ENCODE measurements around the gene GOPC.

GOPC gene

DNA sequence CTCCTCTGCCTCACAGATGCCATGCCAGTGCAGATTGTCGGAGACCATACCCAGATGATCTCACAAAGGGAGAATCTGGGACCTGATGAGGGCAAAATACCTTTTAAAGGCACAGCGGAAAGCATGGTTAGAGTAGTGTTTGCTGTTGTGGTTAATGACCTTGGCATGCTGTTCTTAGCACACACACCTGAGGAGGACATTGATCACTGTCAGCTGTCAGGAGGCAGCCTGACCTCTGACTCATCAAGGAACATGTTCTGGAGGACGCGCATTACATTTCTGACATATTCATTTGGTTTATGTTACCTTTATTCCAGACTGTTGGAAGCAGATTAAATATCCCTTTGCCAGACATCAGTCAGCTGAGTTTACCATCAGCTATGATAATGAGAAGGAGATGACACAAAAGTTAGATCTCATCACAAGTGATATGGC lies 57.1 kb downstream of the GOPC start:
- no peak for DNase-seq (ENCODE audit: low read depth)
- TF ChIP-seq, protein P1, sequence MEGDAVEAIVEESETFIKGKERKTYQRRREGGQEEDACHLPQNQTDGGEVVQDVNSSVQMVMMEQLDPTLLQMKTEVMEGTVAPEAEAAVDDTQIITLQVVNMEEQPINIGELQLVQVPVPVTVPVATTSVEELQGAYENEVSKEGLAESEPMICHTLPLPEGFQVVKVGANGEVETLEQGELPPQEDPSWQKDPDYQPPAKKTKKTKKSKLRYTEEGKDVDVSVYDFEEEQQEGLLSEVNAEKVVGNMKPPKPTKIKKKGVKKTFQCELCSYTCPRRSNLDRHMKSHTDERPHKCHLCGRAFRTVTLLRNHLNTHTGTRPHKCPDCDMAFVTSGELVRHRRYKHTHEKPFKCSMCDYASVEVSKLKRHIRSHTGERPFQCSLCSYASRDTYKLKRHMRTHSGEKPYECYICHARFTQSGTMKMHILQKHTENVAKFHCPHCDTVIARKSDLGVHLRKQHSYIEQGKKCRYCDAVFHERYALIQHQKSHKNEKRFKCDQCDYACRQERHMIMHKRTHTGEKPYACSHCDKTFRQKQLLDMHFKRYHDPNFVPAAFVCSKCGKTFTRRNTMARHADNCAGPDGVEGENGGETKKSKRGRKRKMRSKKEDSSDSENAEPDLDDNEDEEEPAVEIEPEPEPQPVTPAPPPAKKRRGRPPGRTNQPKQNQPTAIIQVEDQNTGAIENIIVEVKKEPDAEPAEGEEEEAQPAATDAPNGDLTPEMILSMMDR (IDR thresholded peaks at IDR 0.05; ENCODE audit: low read length, missing control alignments) = no peak
- no peak overlapping the region for H3K4me3 ChIP-seq (replicated peaks; ENCODE audit: low read depth, low read length)

DNA sequence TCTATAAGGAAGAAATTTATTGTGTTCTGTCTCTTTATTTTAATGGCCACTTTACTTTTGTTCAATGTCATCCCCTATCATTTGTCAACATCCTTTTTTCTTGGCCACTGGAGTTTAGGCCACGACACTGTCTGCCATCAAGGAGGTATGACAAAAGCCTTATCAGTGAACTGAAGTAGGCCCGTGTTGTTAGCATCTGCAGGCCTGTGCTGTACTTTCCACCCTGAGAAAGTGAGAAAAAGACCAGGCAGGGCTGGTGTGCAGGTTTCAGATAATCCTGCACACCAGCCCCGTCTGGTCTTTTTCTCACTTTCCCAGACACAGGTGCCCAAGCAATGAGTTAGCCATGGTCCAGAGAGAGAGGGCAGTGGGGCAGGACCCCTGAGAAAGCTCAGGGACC lies 57.6 kb downstream of the GOPC start:
- TF ChIP-seq, protein P1 (IDR thresholded peaks at IDR 0.05; ENCODE audit: low read length, missing control alignments) = no peak
- no peak for DNase-seq (ENCODE audit: low read depth)
- H3K4me3 ChIP-seq (replicated peaks; ENCODE audit: low read depth, low read length) = no peak overlapping the region

GRCh38 chr6:117542493-117542892 lies 59.8 kb downstream of the GOPC start:
- H3K4me3 ChIP-seq (replicated peaks; ENCODE audit: low read depth, low read length) = no peak overlapping the region
- TF ChIP-seq, protein P1 (IDR thresholded peaks at IDR 0.05; ENCODE audit: low read length, missing control alignments) = no peak
- no peak for DNase-seq (ENCODE audit: low read depth)

- TF ChIP-seq, protein P1 (IDR thresholded peaks at IDR 0.05; ENCODE audit: low read length, missing control alignments) = no peak
- no peak overlapping the region for H3K4me3 ChIP-seq (replicated peaks; ENCODE audit: low read depth, low read length)
- DNase-seq (ENCODE audit: low read depth) = no peak
Observed at GRCh38 chr6:117540670-117541069, 61.6 kb downstream of the GOPC start.

DNA sequence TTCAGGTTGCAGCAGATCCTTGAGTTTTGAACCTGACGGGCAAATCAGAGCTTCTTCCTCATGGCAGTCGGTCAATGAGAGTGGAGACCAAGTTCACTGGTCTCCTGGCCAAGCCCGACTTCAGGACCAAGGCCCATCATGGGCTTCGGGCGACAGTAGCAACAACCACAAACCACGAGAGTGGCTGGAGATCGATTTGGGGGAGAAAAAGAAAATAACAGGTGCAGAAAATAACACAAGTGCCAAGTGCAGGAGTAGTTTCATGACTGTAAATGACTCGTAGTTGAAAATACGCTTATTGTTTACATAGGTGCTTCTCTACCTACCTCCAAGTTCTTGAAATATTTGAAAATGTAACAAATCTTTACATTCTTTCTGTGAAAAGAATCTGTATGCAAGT lies 63.7 kb downstream of the GOPC start:
- no peak overlapping the region for H3K4me3 ChIP-seq (replicated peaks; ENCODE audit: low read depth, low read length)
- DNase-seq (ENCODE audit: low read depth) = no peak
- TF ChIP-seq, protein P1 (IDR thresholded peaks at IDR 0.05; ENCODE audit: low read length, missing control alignments) = no peak

DNA sequence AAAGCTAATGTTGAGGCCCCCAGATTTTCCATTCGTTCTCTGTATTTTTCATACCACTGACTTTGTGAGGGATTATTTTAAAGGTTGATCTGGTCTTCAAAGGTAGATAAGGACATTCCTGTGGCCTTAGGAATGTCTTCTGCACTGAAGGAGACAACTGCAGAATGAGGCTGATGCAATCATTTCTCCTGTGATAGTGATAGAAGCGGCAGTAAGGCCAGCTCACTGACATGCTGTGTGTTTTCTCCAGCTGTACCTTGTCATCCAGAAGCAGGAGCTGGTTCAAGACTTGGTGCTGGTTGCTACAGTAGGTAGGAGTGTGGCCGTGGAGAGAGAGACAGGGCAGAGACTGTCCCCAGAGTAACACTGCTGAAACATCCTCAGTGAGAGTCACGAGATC lies 66.0 kb downstream of the GOPC start:
- H3K4me3 ChIP-seq (replicated peaks; ENCODE audit: low read depth, low read length) = no peak overlapping the region
- peak; percentile 51 for DNase-seq (ENCODE audit: low read depth)
- TF ChIP-seq, protein P1 (IDR thresholded peaks at IDR 0.05; ENCODE audit: low read length, missing control alignments) = no peak

GRCh38 chr6:117534974-117535373 lies 67.3 kb downstream of the GOPC start:
- TF ChIP-seq, protein P1 (IDR thresholded peaks at IDR 0.05; ENCODE audit: low read length, missing control alignments) = no peak
- DNase-seq (ENCODE audit: low read depth) = no peak
- no peak overlapping the region for H3K4me3 ChIP-seq (replicated peaks; ENCODE audit: low read depth, low read length)

Measured in fibroblast of pulmonary artery (primary cell).